ENCODE measurements around the gene EPB41L4A.

- TF ChIP-seq CTCF (IDR thresholded peaks at IDR 0.05) (no peak), POLR2A (IDR thresholded peaks at IDR 0.05) (no peak)
Observed at GRCh38 chr5:112310746-112311145, 108.3 kb downstream of the EPB41L4A start.

All from body of pancreas (tissue), 4 donors.